Activated CD8-positive, alpha-beta memory T cell treated with anti-CD3 and anti-CD28 coated beads, Interleukin-2, amount 10 ng/mL, durations not matched to agents 7 days and 5 days (primary cell): ENCODE results near the gene CDH11. TPM values are rescaled to one million over a fixed set of nuclear protein-coding genes. Genes with fewer than 3 reads are reported as not detected.

ENCODE experiments used
- ATAC-seq: fragments of 150-1000 bp; cut with Tn5 transposase; one replicate; pipeline ENCODE4 v1.10.0; 2021; ENCODE audit warnings: moderate library complexity
- CTCF ChIA-PET: fragments of 350-600 bp; sonication (Branson Sonifier 250); formaldehyde crosslinking; loops from one replicate; lab custom pipeline; 2021; ENCODE audit warnings: antibody characterized with exemption; lab: Charles Lee
- DNase-seq: peaks from one replicate; pipeline ENCODE4 v3.0.0-alpha.2; 2020
- H3K27ac Mint-ChIP-seq: one replicate; pipeline ENCODE4 v1.8.0; 2021; ENCODE audit warnings: mild to moderate bottlenecking, mixed read lengths
- H3K27me3 Mint-ChIP-seq: one replicate; pipeline ENCODE4 v1.8.0; 2021; ENCODE audit warnings: mixed read lengths
- H3K36me3 Mint-ChIP-seq: one replicate; pipeline ENCODE4 v1.8.0; 2021; ENCODE audit warnings: mild to moderate bottlenecking, mixed read lengths
- H3K4me1 Mint-ChIP-seq: one replicate; pipeline ENCODE4 v1.8.0; 2021; ENCODE audit warnings: mixed read lengths
- H3K4me3 Mint-ChIP-seq: one replicate; pipeline ENCODE4 v1.8.0; 2021; ENCODE audit warnings: mild to moderate bottlenecking, moderate library complexity, mixed read lengths
- H3K9me3 Mint-ChIP-seq: one replicate; pipeline ENCODE4 v1.8.0; 2022; ENCODE audit warnings: low read depth, mixed read lengths
- total RNA-seq, 2 experiments: library from RNA; stranded (reverse); gene quantifications; one replicate each; pipeline ENCODE4 v1.2.3, GENCODE V29; 2021

CDH11 gene
- total RNA-seq, 2 experiments from 2014 or later, result not detected

DNA sequence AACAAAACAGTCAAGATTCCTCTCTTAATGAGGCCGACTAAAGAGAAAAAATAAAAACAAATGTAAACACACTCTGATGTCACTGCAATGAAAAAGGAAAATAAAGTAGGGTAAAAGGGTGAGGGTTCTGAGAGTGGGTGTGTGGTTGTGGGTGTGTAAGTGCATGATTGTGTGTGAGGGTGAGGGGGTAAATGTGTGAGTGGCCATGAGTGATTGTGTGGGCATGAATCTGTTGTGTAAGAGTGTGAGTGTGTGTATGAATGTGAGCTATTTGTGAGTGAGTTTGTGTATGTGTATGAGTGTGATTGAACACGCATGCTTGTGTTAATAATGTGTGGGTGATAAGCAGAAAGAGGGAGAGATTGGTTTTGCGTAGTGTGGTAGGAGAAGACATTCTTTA is 132.8 kb downstream of the CDH11 start:
- Mint-ChIP-seq H3K4me3 (no peak overlapping the region), H3K36me3 (no peaks in the 10 kb centered on the region), H3K4me1 (no peaks in the 10 kb centered on the region), H3K27me3 (no peaks in the 10 kb centered on the region), H3K9me3 (peaks cover 12% of the 10 kb centered on the region), H3K27ac (no peak overlapping the region)
- CTCF ChIA-PET, result no interaction called here
- no peak for DNase-seq
- no peak for ATAC-seq

DNA sequence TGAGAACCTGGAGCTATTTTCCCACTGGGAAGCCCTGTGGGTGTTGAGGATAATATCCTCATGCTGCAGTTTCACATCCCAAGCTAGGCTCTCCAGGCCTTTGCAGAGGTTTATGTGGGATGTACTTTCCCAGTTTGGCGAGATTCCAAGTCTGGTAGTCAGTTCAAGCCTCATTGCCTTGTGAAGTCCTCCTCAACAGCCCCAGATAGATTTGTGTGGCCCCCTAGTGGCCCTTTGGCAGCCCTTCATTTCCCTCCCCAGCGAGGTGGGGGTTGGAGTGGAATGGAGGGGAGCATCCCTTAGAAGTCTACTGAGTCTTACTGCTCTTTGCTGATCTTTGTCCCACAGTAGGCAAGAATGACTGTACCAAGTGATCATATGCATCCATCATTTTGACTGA is 137.9 kb downstream of the CDH11 start:
- no peak for DNase-seq
- no peaks in the 10 kb centered on the region for H3K36me3 Mint-ChIP-seq
- no peak overlapping the region for H3K27ac Mint-ChIP-seq
- no peak overlapping the region for H3K4me3 Mint-ChIP-seq
- no peaks in the 10 kb centered on the region for H3K4me1 Mint-ChIP-seq
- H3K9me3 Mint-ChIP-seq, result peaks cover 11% of the 10 kb centered on the region
- ATAC-seq, result no peak
- H3K27me3 Mint-ChIP-seq, result no peaks in the 10 kb centered on the region
- CTCF ChIA-PET, result no interaction called here

DNA sequence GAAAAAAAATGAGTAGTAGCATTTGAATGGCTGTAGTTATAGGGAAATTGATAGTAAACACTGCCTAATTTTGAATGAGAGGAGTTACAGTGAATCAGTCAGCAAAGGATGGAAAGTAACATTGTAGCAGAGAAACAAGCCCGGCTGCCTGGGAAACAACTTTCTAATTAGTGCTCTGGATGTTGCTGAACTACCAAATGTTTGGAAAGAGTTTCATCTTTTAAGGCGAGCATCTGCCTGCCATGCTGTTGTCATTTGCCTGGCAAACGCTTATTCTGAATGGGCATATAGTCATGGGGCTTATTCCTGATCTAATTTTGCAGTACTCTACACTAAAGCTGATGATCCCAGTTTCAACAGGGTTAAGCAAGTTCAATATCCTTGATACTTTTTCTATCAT is 138.6 kb downstream of the CDH11 start:
- H3K4me1 Mint-ChIP-seq, result no peaks in the 10 kb centered on the region
- CTCF ChIA-PET, result no interaction called here
- H3K27ac Mint-ChIP-seq, result no peak overlapping the region
- H3K9me3 Mint-ChIP-seq, result peaks cover 13% of the 10 kb centered on the region
- ATAC-seq (no peak), DNase-seq (no peak)
- no peaks in the 10 kb centered on the region for H3K36me3 Mint-ChIP-seq
- no peaks in the 10 kb centered on the region for H3K27me3 Mint-ChIP-seq
- H3K4me3 Mint-ChIP-seq, result no peak overlapping the region

DNA sequence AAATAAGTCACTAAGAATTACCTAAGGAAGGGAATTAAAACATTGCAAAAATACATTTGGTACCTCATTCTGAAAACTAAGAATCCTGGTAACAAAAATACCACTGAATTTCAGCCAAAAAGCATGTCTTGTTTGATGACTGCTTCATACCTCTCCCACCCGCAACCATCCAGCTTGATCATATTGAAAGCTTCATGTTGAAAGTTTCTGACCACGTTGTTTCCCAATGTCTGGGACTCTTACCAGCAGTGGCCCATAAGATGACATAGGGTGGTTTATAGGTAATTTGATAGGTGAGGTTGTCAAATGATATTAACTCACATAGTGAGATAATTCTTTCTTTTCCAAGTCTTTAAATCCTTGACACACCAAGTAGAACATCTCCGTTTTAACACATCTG is 139.3 kb downstream of the CDH11 start:
- CTCF ChIA-PET, result no interaction called here
- ATAC-seq (no peak), DNase-seq (no peak)
- no peaks in the 10 kb centered on the region for H3K36me3 Mint-ChIP-seq
- no peaks in the 10 kb centered on the region for H3K4me1 Mint-ChIP-seq
- H3K9me3 Mint-ChIP-seq, result peaks cover 14% of the 10 kb centered on the region
- no peak overlapping the region for H3K4me3 Mint-ChIP-seq
- H3K27ac Mint-ChIP-seq, result no peak overlapping the region
- H3K27me3 Mint-ChIP-seq, result no peaks in the 10 kb centered on the region

DNA sequence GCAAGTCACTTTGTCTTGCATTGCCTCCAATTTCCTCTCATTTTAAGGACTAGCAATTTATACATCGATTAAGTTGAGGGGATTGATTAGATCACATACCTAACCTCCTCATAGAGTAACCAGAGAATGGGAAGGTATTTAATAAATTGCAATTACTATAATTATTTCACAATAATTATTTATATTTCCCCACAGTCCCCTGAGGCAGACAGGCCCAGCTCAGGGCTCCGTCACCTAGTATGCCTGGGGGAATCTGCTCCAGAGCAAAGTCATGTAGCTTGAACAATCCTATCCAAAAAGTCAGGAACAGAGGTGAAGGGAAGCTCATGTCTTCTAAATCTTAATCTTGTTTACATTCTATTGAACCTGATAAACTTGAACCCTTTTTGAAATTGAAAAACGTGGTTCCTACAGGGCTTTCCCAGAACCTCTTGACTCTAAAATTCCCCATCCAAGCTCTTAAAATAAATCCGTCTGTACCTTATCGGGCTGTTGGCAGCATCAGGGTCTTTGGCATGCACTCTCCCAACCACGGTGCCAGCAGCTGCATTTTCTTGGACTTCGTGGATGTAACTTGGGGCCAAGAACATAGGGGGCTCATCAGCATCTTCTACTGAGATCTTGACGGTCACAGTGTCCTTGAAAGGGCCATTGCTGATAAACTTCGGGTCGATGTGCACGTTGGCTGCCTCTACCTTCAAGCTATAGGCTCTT is 140.1 kb downstream of the CDH11 start:
- Mint-ChIP-seq H3K36me3 (no peaks in the 10 kb centered on the region), H3K27ac (no peak overlapping the region), H3K9me3 (peaks cover 14% of the 10 kb centered on the region), H3K27me3 (no peaks in the 10 kb centered on the region), H3K4me3 (no peak overlapping the region), H3K4me1 (no peaks in the 10 kb centered on the region)
- DNase-seq, result no peak
- no peak for ATAC-seq
- CTCF ChIA-PET, result no interaction called here

DNA sequence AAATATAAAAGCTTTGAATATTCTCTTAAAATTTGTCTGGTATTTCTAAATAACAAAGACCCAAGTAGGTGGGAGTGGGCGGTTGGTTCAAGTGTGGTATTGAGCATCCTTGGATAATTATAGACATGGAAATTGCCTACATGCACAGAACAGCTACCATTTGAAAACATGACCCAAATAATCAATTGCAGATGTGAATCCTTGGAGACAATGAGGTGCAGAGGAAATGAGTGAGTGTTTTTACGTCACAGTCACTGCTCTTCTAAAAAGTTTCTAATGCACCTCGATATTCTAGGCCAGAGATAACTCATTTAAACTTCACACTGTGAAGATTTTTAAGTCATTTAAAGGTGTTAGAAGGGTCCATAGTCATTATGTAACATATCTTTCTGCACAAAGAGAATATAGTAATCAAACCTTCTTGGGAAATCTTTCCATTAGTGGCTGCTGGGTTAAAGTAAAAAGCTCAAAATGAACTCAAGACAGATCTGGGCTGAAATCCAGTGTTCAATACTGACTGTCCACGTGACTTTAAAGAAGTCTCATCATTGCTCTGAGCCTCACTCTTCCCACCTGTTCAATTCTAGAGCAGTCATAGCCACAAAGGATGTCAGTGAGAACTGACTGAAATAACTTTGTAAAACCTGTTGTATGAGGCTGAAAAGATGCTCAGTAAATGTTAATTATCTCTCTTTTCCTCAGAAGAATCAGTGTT is 144.5 kb downstream of the CDH11 start:
- DNase-seq, result no peak
- no peak for ATAC-seq
- Mint-ChIP-seq H3K27me3 (no peaks in the 10 kb centered on the region), H3K4me1 (no peaks in the 10 kb centered on the region), H3K9me3 (peaks cover 21% of the 10 kb centered on the region), H3K36me3 (no peaks in the 10 kb centered on the region), H3K27ac (no peak overlapping the region), H3K4me3 (no peak overlapping the region)
- CTCF ChIA-PET, result no interaction called here

DNA sequence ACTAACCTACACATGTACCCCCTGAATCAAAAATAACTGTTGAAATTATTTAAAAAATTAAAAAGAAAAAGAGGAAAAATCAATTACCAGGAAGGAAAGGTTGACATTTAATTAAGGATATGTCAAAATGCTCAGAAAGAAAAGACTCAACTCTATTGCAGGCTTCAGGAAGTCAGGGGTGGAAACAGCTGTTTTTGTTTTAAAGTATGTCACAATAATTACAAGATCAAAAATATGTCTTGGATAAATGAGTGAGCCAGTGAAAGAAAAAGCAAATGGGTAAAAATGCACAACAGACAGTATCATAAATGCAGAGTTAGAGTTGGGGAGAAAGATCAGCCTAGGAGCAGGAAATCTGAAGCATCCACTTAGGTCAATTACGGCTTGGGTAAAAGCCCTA is 146.0 kb downstream of the CDH11 start:
- no peak for ATAC-seq
- no peak for DNase-seq
- H3K4me3 Mint-ChIP-seq, result no peak overlapping the region
- no peak overlapping the region for H3K27ac Mint-ChIP-seq
- CTCF ChIA-PET, result no interaction called here
- H3K9me3 Mint-ChIP-seq, result peaks cover 19% of the 10 kb centered on the region
- no peaks in the 10 kb centered on the region for H3K4me1 Mint-ChIP-seq
- H3K27me3 Mint-ChIP-seq, result no peaks in the 10 kb centered on the region
- H3K36me3 Mint-ChIP-seq, result no peaks in the 10 kb centered on the region

DNA sequence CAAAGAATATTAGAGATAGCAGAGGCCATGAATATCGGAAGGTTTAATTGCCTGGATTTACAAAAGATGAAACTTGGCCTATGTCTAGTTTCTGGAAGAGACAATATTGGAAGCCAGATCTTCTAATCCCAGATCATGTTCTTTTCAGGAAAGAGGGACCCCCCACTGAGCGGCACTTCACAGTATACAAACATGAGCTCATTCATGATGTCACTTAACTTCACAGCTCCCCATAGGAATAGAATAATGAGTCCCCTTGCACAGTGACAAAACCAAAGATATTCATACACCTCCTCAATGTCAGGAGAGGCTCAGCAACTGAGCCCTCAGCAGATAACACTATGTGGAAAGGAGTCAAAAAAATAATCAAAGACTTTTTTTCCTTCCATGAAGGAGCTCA is 147.5 kb downstream of the CDH11 start:
- Mint-ChIP-seq H3K4me1 (no peaks in the 10 kb centered on the region), H3K27me3 (no peaks in the 10 kb centered on the region), H3K4me3 (no peak overlapping the region), H3K9me3 (peaks cover 13% of the 10 kb centered on the region), H3K36me3 (no peaks in the 10 kb centered on the region), H3K27ac (no peak overlapping the region)
- ATAC-seq (no peak), DNase-seq (no peak)
- CTCF ChIA-PET, result no interaction called here

DNA sequence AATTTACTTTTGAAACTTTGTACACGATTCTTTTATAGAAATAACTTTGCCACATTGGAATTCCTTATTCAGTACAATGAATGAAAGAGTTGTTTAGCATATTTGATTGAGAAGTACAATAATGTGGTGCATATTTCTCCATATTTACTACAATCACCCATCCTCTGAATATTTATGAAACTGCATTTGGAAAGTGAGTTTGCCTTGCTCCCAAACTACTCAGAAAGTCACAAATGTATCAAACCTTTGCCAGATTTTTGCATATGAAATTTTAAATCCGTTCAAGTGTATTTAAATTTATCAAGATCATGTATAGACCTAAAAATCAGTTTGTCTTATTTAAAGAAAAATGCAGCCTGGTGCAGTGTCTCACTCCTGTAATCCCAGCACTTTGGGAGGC is 148.7 kb downstream of the CDH11 start:
- Mint-ChIP-seq H3K36me3 (no peaks in the 10 kb centered on the region), H3K4me1 (no peaks in the 10 kb centered on the region), H3K4me3 (no peak overlapping the region), H3K27ac (no peak overlapping the region), H3K9me3 (peaks cover 9% of the 10 kb centered on the region), H3K27me3 (no peaks in the 10 kb centered on the region)
- no peak for DNase-seq
- CTCF ChIA-PET, result no interaction called here
- ATAC-seq, result no peak

DNA sequence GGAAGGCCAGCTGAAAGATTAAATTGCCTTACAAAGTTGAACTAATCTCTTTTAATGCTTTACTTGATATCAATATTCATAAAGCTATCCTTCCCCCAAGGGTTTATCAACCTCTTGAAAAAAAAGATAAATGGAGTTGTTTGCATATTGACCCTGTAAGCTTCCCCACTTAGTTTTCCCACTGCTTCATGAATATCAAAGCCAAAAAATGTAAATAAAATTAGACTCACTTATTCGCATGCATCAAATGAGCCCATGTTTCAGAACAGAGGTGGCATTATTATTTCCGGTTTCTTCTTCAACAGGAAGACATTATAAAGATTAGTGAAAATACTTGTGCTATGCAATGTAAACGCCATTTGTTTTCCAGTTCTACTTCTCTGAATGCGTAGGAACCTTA is 150.7 kb downstream of the CDH11 start:
- ATAC-seq (no peak), DNase-seq (no peak)
- Mint-ChIP-seq H3K27ac (no peak overlapping the region), H3K9me3 (peaks cover 7% of the 10 kb centered on the region), H3K4me1 (no peaks in the 10 kb centered on the region), H3K36me3 (no peaks in the 10 kb centered on the region), H3K27me3 (no peaks in the 10 kb centered on the region), H3K4me3 (no peak overlapping the region)
- CTCF ChIA-PET, result no interaction called here

DNA sequence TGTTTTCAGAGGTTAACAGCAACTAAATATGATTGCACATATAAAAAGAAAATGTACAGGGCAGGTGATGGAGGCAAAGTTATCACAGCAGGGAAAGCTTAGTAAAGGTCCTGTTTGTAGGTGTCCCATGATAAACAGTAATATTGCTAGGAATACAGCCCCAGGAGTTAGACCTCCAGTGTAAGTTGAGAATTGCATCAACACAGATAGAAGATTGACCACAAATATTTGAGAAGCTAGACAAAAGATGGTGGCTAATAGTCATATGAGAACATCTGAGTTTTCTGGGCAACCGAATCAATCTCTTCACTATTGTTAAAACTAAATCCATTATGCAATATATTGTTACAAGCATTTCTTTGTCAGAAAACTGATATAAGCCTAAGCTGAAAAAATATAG is 152.6 kb downstream of the CDH11 start:
- no peak overlapping the region for H3K4me3 Mint-ChIP-seq
- no peak overlapping the region for H3K27ac Mint-ChIP-seq
- CTCF ChIA-PET, result no interaction called here
- DNase-seq (no peak), ATAC-seq (no peak)
- peaks cover 3% of the 10 kb centered on the region for H3K9me3 Mint-ChIP-seq
- no peaks in the 10 kb centered on the region for H3K27me3 Mint-ChIP-seq
- no peaks in the 10 kb centered on the region for H3K4me1 Mint-ChIP-seq
- H3K36me3 Mint-ChIP-seq, result no peaks in the 10 kb centered on the region

DNA sequence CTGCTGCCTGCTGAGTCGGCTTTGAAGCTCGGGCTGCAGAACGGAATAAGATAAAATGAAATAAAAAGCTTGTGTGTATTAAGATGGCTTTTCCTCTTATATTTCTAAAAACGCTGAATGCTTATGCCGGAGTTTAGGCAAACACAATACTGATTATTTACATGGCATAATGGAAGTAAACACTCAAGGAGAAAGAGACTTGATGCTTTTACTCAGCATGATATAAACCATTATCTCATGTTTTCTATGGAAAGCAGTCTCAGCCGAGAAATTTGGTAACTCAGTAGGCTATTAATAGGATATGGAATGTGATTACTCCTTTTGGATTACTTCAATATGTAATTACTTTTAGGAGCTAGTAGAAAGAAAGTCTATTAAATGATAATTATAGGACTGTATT is 153.3 kb downstream of the CDH11 start:
- Mint-ChIP-seq H3K36me3 (no peaks in the 10 kb centered on the region), H3K9me3 (no peaks in the 10 kb centered on the region), H3K4me1 (no peaks in the 10 kb centered on the region), H3K27ac (no peak overlapping the region), H3K27me3 (no peaks in the 10 kb centered on the region), H3K4me3 (no peak overlapping the region)
- CTCF ChIA-PET, result no interaction called here
- ATAC-seq (no peak), DNase-seq (no peak)

DNA sequence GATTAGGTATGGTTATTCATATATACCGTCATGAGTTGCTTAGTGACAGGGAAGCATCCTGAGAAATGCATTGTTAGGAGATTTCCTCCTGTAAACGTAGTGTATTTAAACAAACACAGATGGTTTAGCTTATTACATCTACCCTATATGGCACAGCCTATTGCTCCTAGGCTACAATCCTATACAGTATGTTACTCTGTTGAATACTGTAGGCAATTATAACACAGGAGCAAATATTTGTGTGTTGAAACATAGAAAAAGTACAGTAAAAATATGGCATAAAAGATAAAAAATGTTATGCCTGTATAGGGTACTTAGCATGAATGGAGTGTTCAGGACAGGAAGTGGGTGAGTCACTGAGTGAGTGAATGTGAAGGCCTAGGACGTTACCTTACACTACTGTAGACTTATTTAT is 157.7 kb downstream of the CDH11 start:
- Mint-ChIP-seq H3K4me3 (no peak overlapping the region), H3K4me1 (no peaks in the 10 kb centered on the region), H3K36me3 (no peaks in the 10 kb centered on the region), H3K27me3 (no peaks in the 10 kb centered on the region), H3K27ac (no peak overlapping the region), H3K9me3 (peaks cover 5% of the 10 kb centered on the region)
- DNase-seq (no peak), ATAC-seq (no peak)
- CTCF ChIA-PET, result no interaction called here

DNA sequence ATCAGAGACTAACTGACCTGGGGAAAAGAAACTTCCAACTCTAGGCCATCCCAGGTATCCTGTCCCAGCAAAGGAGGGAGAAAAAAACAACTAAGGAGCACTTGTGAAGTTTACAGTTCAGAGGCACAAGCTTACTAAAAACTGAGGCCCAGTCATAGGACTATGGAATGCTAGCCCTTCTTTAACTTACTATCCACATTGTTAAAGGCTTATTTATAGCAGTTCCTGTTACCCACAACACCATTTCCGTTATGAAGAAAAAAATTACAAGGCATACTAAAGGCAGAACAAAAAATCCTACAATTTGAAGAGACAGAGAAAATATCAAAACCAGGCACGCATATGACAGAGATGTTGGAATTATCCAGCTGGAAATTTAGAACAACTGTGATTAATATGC is 159.1 kb downstream of the CDH11 start:
- CTCF ChIA-PET, result no interaction called here
- no peaks in the 10 kb centered on the region for H3K36me3 Mint-ChIP-seq
- no peak overlapping the region for H3K4me3 Mint-ChIP-seq
- no peaks in the 10 kb centered on the region for H3K4me1 Mint-ChIP-seq
- H3K27ac Mint-ChIP-seq, result no peak overlapping the region
- DNase-seq (no peak), ATAC-seq (no peak)
- H3K9me3 Mint-ChIP-seq, result peaks cover 7% of the 10 kb centered on the region
- H3K27me3 Mint-ChIP-seq, result no peaks in the 10 kb centered on the region
